Amniotic epithelial cell (primary cell): ENCODE measurements around the gene GTF3C1.
"Not testable (repeated sequence)": the region's sequence is repeated elsewhere in the genome, so short reads cannot be mapped to it uniquely, and the experiment has no call there.

Experiments used
- DNase-seq: peaks from one replicate; pipeline ENCODE4 v3.0.0-alpha.2; 2010; ENCODE audit warnings: low read depth

The GTF3C1 gene

GRCh38 chr16:27462846-27463682, 86.6 kb downstream of the GTF3C1 start:
- no peak for DNase-seq

- no peak for DNase-seq
These were observed 87.4 kb downstream of the GTF3C1 start for GRCh38 chr16:27462200-27462845.

- DNase-seq, result peak; percentile 24
These were observed 88.1 kb downstream of the GTF3C1 start for GRCh38 chr16:27461483-27462171.

DNA sequence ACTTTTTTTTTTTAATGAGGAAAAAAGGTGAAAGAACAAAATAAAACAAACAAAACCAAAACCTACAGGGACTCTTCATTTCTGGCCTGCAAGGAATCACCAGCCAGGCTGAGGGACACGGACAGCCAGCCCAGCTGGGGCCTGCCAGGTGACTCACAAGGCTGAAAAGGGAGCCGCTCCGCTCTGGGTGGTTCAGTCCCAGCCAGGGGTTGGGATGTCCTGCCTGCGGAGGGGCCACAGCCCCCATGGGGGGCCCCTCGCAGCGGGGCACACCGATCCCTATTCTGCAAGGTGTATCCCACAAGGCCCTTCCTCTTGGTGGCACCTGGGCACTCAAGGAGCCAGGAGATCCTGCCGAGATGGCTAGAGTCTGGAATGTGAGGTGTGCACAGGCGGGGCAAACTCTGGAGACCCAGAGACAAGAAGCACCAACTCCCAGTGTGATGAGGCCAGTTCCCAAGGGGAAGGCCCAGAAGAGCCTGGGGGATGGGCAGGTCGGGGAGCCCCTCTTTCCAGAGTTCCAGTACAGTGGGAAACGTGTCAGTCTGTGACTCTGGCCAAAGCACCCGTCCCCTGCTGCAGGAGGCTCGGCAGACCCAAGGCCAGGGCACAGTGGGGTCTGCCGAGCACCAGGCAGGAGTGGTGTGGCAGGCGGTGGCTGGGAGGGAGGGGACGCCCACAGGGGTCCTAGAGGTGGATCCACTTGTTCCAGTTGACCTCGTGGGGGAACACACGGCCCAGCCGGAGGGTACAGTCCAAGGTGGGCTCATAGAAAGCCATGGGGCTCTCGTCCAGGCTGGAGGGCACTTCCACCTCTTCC, 88.8 kb downstream of the GTF3C1 start:
- DNase-seq, result no peak

GRCh38 chr16:27460213-27460612, 89.5 kb downstream of the GTF3C1 start:
- DNase-seq, result no peak

DNA sequence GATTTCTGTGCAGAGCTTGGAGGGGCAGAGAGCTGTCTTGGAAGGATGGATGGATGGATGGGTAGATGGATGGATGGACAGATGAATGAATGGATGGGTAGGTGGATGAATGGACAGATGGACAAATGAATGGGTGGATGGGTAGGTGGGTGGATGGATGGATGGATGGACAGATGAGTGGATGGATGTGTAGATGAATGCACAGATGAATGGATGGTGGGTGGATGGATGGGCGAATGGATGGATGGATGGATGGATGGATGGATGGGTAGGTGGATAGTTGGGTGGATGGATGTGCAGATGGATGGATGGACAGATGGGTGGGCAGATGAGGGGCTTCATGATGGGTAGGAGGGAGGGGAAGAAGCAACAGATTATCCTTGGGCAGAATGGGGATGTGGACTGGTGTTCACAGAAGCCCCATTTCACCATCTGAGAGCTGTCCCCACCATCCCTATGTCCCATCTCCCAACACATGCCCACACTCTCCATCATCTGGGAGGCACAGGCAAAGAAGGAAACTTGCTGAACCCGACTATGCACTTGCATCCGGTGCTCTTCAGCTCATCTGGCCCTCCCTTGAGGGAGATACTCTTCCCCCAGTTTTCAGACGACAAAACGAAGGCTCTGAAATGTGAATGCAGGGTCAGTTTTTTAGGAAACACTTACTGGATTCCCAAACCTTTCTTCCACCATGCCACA, 90.6 kb downstream of the GTF3C1 start:
- DNase-seq, result no peak

- no peak for DNase-seq
These were observed 91.5 kb downstream of the GTF3C1 start for GRCh38 chr16:27458258-27458657.

GRCh38 chr16:27457605-27457900, 92.2 kb downstream of the GTF3C1 start:
- DNase-seq, result not testable (repeated sequence)

GRCh38 chr16:27455700-27456099, 94.0 kb downstream of the GTF3C1 start:
- no peak for DNase-seq

DNA sequence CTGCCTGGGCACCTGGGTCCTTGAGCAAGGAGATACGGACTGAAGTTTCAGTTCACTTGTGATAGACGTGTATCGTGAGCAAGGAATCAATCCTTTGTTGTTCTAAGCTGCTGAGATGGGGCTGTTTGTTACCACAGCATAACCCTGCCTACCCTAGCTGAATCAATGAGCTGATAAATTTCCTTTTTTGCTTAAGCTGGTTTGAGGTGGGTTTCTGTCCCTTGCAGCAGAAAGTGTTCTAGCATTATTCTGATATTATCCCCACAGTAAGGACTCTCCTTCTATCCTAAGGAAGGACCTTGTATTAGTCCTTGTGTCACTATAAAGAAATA, 96.3 kb downstream of the GTF3C1 start:
- DNase-seq, result no peak

DNA sequence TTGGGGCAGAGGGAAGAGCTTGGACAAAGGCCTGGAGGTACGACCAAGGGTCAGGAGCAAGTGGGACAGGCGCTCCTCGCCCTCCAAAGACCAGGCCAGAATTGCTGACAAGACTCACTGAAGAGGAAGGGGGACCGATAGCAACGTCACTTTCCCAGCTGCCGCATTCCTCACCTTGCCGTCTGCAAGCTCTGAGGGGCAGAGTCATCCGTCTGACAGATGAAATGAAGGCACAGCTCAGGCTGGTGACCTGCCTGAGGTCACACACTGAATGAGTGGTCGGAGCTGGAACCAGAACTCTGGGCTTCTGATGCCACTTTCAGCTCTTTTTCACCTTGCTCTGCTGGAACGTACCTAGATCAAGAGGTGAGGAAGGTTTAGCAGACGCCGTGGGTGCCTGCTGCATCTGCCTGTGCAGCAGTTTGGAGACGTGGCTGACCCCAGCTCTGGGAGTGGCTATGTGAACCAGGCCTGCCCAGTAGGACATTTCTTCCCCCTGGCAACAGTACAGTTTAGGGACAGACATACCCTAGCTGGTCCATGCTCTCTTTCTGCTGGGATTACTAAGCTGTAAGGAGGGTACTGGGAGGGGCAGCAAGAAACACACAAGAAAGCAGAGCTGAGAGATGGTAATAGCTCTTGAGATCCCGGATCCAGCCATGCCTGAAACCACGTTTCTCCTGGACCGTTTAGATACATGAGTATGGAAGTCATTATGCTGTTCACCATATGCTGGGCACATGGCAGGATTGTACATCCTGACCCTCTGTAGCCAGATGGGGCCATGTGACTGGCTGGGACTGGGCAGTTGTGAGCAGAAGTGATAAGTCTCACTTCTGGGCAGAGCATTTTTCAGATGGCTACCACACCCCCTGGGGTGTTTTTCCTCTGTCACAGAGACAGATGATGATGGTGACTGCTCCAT, 96.9 kb downstream of the GTF3C1 start:
- DNase-seq, result no peak

- DNase-seq, result no peak
These were observed 99.5 kb downstream of the GTF3C1 start for GRCh38 chr16:27450196-27450549.

DNA sequence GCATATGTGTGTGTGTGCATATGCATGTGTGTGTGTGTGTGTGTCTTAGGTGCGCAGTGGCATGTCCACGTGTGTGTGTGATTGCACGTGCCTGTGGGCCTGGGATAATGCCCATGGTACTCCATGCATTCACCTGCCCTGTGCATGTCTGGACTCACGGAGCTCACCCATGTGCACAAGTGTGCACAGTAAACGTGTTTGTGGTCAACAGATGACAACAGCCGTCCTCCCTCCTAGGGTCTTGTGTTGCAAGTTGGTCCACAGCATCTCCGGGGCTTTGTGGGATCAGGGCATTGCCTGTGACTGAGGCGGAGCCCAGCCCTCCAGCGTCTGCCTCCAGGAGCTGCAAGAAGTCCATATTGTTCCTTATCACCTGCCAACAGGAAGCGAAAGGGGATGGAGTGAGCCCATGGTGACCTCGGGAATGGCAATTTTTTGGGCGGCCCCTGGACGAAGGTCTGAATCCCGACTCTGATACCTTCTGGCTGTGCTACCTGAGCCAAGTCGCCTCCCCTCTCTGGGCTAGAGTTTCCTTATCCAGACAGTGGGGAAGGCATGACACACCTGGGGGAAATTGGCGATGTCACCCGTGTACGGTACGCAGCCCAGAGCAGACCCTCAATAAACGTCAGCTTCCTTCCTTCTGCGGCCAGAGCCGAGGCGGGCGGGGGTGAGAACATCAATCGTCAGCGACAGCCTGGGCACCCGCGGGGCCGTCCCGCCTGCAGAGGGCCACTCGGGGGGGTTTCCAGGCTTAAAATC, 100.1 kb downstream of the GTF3C1 start:
- DNase-seq, result no peak

GRCh38 chr16:27448532-27449433, 100.9 kb downstream of the GTF3C1 start:
- DNase-seq, result no peak

DNA sequence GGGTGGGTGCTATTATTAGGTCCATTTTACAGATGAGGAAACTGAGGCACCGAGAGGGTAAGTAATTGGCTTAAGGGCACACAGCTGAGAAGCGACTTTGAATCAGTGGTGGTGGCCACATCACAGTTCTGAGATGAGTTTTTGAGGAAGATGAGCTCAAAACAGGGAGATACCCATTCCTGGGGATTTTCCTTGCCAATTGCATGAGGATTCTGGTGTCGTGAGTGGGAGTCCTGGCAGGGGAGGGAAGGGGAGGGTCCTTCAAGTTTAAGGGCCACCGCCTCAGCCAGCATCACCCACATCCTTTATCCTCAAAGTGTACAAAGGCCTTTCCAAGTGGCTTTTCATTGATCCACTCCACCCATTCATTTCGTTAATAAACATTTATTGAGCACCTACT, 102.4 kb downstream of the GTF3C1 start:
- no peak for DNase-seq

DNA sequence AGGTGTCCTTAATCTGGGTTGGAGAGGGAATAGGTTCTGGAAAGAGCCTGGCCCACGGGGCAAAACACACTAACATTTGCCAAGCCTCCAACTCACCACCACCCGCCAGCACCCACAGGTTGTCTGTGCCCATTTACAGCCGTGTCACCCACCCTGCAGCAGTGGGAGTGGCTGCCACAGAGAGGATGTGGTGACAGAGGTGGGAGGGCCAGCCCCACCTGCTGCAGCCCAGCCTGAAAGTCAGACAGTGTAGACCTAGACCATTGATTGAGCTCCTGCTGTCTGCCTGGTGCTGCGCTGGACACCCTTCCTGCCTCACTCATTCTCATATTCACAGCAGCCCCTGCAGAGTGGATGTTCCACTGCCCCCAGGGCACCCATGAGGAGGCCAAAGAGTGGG, 103.0 kb downstream of the GTF3C1 start:
- no peak for DNase-seq

- no peak for DNase-seq
These were observed 104.1 kb downstream of the GTF3C1 start for GRCh38 chr16:27445502-27446175.

- DNase-seq, result no peak
These were observed 105.2 kb downstream of the GTF3C1 start for GRCh38 chr16:27444470-27444869.
